Thyroid gland (tissue), 4 donors: Measurements from ENCODE around the gene FBXW5.

Source experiments
- POLR2A ChIP-seq, 2 donors: fragments of 450-650 bp; IDR thresholded peaks; one replicate each; pipeline ENCODE4 v1.6.1; 2017; ENCODE audit warnings: antibody characterized with exemption in 2 of 2, mild to moderate bottlenecking in 2 of 2, moderate library complexity in 1 of 2
- TF ChIP-seq, protein P1 (sequence below), 6 experiments: fragments of 200-600 bp in 3 of 6; fragments of 450-650 bp in 3 of 6; sonication (generic) in 3 of 6; IDR thresholded peaks; one replicate each; pipeline ENCODE4 v1.5.1; 2016 to 2019; ENCODE audit warnings: antibody characterized with exemption in 6 of 6, mild to moderate bottlenecking in 2 of 6, inconsistent platforms in 1 of 6, moderate library complexity in 1 of 6

DNA sequence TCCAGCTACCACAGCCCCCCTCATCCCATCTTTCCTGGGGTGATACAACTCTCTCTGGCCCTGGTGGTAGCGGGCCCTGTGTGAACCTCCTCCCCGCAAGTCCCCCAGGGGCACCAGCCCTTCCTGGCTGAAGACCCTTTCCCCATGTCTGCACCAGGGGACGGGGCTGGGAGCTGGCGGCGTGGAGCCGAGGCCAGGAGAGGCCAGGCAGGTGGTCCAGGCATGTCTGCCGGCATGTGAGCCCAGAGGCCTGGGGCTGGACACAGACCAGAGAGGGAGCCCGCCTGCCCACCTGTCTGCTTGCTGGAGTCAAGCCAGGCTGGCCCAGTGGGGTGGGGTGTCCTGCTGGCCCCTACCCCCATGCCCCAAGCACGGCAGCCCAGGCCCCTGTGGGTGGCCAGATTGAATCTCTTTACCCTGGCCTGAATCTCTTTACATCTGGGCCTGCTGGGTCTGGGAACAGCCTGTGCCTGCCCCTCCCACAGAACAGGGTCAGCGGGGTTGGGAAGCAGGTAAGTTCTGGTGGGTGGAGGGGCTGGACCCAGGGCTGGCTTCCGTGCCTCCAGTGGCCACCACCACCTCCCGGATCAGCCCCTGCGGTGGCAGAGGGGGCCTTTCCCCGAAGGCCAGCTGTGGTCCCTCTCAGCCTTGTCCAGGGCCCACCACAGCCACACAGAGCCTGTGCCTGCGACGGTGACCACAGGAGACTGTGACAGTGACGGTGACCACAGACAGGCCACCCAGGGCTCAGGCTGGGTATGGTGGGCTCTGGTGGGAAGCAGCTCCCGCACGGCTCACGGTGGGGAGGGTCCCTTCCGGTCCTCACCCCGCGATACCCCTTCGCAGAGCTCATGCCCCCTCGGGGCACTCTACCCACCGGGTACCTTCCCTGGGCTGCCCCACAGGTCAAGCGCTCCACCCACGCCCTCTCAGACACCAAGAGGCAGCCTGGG, 14.6 kb upstream of the FBXW5 start:
- TF ChIP-seq, protein P1, sequence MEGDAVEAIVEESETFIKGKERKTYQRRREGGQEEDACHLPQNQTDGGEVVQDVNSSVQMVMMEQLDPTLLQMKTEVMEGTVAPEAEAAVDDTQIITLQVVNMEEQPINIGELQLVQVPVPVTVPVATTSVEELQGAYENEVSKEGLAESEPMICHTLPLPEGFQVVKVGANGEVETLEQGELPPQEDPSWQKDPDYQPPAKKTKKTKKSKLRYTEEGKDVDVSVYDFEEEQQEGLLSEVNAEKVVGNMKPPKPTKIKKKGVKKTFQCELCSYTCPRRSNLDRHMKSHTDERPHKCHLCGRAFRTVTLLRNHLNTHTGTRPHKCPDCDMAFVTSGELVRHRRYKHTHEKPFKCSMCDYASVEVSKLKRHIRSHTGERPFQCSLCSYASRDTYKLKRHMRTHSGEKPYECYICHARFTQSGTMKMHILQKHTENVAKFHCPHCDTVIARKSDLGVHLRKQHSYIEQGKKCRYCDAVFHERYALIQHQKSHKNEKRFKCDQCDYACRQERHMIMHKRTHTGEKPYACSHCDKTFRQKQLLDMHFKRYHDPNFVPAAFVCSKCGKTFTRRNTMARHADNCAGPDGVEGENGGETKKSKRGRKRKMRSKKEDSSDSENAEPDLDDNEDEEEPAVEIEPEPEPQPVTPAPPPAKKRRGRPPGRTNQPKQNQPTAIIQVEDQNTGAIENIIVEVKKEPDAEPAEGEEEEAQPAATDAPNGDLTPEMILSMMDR (IDR thresholded peaks at IDR 0.05) = no peak
- TF ChIP-seq POLR2A (IDR thresholded peaks at IDR 0.05) = no peak
